Stimulated activated CD8-positive, alpha-beta memory T cell treated with anti-CD3 and anti-CD28 coated beads, Interleukin-2, amount 100 ng/mL, for 1 hour (primary cell): ENCODE results near the gene OR10T2.
"Not testable (repeated sequence)": the region's sequence is repeated elsewhere in the genome, so short reads cannot be mapped to it uniquely, and the experiment has no call there.

Experiments
- DNase-seq, 2 donors: peaks; one replicate each; pipeline ENCODE4 v3.0.0-alpha.2; 2020; ENCODE audit warnings: low read depth in 2 of 2

OR10T2 gene

DNA sequence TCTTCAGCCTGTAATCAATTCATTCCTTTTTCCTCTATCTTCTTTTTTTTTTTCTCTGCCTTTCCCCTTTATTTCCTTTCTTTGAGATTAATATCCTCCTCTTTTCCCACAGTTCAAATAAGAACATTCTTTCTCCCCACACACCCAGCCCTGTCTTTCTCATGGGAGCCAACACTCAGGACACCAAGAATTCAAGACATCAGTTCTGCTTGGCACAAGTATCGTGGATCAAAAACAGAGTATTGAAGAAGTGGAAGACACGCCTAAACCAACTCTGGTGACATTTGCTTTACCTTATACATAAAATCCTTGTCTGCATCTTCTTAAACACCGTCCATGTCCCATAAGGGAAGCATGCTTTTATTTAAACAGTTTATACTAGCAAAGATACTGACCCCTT lies 42.6 kb downstream of the OR10T2 start:
- DNase-seq: no peak

- DNase-seq: no peak
Measured at GRCh38 chr1:158355773-158356285, 43.4 kb downstream of the OR10T2 start.

DNA sequence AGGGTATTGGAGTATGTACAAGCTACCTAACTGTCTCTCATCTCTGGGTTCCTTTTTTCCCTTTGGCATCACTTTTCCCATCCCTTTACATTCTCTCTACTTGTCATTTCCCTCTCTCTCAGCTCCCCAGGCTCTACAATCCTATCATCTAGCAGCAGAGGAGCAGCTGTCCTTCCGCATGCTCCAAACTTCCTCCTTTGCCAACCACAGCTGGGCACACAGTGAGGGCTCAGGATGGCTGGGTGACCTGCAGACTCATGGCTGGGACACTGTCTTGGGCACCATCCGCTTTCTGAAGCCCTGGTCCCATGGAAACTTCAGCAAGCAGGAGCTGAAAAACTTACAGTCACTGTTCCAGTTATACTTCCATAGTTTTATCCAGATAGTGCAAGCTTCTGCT lies 45.0 kb downstream of the OR10T2 start:
- no peak for DNase-seq

GRCh38 chr1:158353303-158354075 lies 45.8 kb downstream of the OR10T2 start, which contains the start of gene CD1E:
TSS of gene CD1E (plus strand) at chr1:158353894. CDS start at chr1:158353989, 95 bp downstream.
- no peak for DNase-seq

- not testable (repeated sequence) for DNase-seq
Measured at GRCh38 chr1:158348946-158349345, 50.3 kb downstream of the OR10T2 start.
